GM21423 (cell line): ENCODE data around the gene TMEM88.
A peak's percentile ranks its signal among the peaks of the same experiment; 100 is the strongest.

ENCODE experiments used
- ATAC-seq: cut with Tn5 transposase; IDR thresholded peaks from one replicate; pipeline ENCODE4 v1.9.1; 2021; ENCODE audit warnings: mild to moderate bottlenecking, moderate library complexity; ENCODE audit not compliant: unreplicated experiment

Gene TMEM88

DNA sequence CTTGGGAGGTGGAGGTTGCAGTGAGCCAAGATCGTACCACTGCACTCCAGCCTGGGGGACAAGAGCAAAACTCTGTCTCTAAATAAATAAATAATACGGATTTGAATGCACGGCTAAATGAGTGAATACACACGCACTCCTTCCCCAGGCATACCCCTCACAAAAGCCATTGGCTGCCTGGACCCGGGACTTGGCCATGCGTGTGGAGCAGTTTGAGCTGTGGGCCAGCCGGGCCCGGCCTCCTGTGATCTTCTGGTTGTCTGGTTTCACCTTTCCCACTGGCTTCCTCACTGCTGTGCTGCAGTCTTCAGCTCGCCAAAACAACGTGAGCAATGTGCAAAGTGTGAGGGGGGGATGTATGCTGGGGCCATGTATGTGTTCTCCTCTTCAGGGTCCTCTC lies 22.4 kb upstream of the TMEM88 start:
- ATAC-seq = no peak

DNA sequence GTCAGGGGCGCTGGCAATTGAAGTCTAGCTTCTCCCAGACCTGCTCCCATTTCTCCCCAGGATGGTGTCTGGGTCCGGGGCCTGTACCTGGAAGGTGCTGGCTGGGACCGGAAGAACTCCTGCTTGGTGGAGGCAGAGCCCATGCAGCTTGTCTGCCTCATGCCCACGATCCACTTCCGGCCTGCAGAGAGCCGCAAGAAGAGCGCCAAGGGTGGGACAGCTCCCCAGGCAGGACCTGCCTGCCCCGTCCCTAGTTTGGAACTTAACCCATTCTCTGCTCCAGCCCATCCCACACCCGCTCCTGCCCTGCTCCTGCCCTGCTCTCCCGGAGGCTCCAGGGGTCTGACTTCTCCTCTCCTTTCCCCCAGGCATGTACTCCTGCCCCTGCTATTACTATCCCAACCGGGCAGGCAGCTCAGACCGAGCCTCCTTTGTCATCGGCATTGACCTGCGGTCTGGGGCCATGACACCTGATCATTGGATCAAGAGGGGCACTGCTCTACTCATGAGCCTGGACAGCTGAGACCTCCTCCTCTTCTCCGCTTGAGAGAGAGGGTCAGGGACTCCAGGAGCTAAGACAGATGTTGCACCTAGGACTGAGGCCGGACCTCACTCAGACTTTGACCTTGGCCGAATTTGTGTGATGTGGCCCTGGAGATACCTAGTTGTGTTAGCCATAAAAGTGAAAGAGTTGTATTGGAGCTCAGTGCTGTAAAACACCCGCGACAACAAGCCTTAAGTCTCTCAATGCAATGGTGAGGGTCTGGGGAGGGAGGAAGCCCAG lies 21.7 kb upstream of the TMEM88 start:
- ATAC-seq = no peak

GRCh38 chr17:7833795-7834541 lies 20.9 kb upstream of the TMEM88 start, which contains the start of gene KDM6B:
KDM6B (plus strand) TSS chr17:7834217; CDS start chr17:7845555, 11,338 bp downstream.
- ATAC-seq = peak; percentile 32

GRCh38 chr17:7834542-7834956 lies 20.3 kb upstream of the TMEM88 start:
- peak; percentile 4 for ATAC-seq

GRCh38 chr17:7834957-7835813 lies 19.7 kb upstream of the TMEM88 start:
- ATAC-seq = peak; percentile 40

DNA sequence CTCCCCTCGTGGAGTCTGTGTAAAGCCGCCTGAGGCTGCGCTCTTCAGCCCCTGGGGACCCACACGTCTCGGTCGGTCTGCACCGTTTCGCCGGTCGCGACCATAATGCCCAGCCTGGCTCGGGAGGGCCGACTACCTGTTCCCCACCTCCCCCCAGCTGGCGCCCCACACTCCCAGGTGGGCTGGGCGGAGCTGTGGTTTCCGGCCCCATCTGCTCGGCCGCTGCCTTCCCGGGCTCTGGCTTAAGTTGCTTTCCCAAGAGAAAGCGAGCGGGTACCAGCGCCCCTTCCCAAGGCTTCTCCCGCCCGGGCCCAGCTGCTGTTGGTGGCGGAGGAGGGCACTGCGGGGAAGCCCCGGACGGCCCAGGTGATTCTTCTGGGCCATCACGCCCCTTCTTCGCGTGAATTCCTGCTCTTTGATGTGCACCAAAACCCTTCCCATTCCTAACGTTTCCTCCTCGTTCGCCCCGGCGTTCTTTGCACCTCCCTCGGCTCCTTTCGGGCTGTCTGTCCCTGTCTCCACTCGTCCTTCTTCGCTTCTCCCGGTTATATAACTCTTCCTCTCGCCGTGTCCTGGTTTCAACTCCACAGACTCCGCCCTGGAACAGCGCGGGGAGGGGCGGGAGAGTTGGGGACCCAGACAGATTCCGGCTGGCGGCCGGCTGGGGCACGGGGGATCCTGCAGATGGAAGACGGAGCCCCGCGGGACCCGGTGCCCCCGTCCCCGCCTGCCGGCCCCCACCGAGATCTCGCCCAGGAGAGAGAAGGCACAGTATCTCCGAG lies 18.9 kb upstream of the TMEM88 start:
- peak; percentile 24 for ATAC-seq

- ATAC-seq = no peak
These were observed 18.1 kb upstream of the TMEM88 start for GRCh38 chr17:7836596-7837407.

- no peak for ATAC-seq
These were observed 17.3 kb upstream of the TMEM88 start for GRCh38 chr17:7837408-7838088.

DNA sequence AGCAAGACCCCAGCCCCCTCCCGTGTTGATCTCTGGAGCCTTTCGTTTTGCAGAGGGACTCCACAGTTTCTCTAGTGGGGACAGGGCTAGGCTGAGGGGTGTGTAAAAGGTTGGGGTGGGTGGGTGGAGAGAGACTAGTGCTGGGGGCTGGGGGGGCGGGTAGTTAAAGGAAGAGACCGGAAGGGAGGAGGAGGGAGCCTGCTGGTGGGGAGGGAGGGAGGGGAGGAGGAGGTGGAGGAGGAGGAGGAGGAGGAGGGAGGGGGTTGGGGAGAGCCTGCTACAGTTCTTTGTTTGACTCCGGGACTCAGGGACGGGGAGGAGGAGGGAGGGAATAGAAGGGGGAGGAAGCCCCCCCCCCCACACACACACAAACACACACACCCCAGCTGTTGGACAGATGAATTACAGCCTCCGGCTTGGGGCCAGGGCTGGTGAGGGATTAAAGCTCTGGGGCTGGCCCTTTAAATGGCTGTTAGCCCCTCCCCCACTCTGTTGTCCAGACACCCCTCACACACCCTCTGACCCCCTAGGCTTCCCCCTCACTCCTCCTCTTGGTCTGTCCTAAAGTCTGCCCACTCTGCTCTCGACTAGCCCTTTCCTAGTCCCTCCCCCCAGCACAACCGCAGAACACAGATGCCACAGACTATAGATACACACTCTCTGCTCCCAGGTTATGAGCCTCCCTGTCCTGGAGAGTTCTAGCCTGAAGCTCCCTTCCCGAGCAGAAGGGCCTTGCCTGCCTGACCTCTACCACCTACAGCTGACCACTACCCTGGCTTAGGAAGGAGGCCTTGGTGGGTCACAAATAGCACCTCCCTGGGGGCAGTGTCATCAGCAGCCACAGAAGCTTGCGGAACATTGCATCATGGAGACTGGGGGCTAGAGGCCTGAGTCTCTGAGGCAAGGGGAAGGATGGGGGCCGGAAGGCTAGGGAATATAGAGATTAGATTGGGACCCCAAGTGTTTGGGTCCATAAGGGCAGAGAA lies 16.5 kb upstream of the TMEM88 start:
- no peak for ATAC-seq

GRCh38 chr17:7839190-7839875 lies 15.5 kb upstream of the TMEM88 start:
- no peak for ATAC-seq

- ATAC-seq = no peak
These were observed 15.0 kb upstream of the TMEM88 start for GRCh38 chr17:7839876-7840261.

GRCh38 chr17:7840441-7840840 lies 14.4 kb upstream of the TMEM88 start:
- ATAC-seq = no peak

GRCh38 chr17:7840875-7841274 lies 14.0 kb upstream of the TMEM88 start:
- ATAC-seq = no peak

DNA sequence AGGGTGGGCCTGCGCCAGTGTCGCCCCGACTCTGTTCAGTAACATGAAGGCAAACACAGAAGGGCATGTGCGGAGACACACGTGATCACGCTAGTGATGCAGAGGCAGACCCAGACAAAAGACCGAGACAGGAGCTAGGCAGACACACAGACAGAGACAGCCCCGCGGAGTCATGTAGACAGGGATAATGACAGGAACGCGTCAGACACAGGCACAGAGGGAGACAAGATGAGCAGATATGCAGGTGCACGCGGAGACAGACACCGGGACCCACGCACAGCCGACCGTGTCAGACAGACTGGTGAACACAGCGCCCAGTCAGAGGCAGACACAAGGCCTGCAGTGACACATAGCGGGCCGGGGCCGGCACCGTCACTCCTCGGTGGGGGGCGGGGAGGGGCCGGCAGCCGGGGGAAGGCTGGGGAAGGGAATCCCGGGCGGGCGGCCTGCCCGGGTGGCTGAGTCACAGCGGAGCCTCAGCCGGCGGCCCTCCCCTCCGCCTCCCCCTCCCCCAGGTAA lies 13.4 kb upstream of the TMEM88 start:
- peak; percentile 6 for ATAC-seq

GRCh38 chr17:7841915-7842379 lies 12.9 kb upstream of the TMEM88 start:
- peak; percentile 19 for ATAC-seq

DNA sequence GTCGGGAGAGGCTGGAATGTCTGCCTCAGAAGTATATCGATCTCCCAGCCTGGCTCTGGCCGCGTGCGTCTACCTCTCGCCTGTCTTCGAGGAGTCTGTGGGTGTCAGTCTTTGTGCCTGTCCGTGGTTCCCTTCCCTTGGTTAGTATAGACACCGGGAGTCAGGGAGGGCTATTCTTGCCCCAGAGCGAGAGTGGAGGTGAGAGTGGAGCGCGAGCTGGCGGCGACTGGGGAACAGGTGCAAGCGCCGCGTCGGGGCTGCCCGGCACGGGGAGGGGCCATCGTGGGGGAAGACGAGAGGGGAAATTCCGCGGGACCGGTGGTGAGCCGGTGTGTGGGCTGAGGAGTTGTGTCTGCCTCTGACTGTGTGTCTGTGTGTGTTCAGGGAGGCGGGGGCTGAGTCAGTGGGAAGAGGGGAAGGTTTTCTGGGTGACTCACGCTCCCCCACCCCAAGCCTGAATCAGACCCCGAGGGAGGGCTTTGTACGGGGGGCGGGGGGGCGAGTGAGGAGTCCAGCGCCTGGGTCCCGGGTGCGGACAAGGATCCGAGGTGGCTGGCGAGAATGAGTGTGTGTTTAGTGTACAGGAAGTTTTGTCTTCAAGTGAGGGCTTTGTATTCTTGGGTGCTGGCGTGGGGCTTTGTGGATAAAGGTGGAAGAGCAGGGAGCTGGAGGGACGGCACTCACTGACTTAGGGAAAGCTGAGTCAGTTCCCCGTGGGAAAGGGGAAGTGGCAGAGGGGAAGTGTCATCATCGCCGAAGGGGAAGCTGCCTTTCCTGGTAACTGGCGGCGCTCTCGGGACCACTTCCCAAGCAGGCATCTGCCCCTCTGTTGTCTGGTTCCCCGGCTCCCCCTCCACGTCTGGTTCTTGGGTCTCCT lies 12.2 kb upstream of the TMEM88 start:
- ATAC-seq = peak; percentile 29
